CD4-positive, alpha-beta T cell treated with Interleukin-15 for 4 hours (primary cell): ENCODE data around the gene CDK5RAP3.

ENCODE experiments used
- DNase-seq: peaks from one replicate; pipeline ENCODE4 v3.0.0-alpha.2; 2020; ENCODE audit warnings: low spot score

The CDK5RAP3 gene

DNA sequence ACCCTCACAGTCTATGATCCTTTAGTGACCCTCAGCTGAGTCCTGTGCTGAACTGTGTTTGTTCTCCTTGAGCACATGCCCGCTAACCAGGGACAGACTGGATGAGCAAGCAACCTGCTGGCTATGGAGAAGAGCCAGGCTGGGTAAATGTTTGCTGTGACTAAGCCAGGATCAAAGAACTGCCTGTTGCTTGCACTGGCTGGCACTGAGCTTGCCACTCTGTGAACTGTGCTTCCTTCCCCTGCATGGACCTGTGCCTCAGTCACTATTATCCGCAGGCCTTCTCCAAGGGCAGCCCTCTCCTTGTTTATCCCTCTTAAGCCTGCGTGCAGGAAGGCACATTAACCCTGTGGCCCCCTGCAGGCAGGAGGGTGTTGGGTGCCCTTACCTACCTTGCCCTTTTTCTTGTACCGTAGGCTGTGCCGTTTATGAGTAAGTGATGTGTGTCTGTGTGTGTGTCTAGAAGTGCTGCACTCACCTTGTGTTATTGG is 22.2 kb upstream of the CDK5RAP3 start:
- no peak for DNase-seq

- DNase-seq = peak; percentile 80
Measured at GRCh38 chr17:47949197-47949759, 21.6 kb upstream of the CDK5RAP3 start.

DNA sequence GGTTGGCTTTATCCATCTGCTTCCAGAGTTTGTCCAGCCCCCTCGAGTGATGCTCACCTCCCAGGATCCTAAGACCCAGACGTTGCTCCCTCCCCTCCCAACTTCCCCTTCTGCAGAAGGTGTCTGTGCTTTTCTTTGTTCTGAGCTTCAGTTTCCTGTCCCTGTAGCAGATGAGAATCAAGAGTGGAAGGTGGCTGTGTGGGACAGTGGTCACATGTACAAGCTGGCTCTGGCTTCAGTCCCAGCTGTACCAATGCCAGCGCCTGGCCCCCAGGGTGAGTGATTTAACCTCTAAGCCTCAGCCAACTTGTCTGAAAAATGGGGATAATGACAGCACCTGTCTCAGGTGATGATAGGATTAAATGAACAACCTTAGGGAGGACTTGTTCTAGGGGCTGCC is 21.0 kb upstream of the CDK5RAP3 start:
- no peak for DNase-seq

DNA sequence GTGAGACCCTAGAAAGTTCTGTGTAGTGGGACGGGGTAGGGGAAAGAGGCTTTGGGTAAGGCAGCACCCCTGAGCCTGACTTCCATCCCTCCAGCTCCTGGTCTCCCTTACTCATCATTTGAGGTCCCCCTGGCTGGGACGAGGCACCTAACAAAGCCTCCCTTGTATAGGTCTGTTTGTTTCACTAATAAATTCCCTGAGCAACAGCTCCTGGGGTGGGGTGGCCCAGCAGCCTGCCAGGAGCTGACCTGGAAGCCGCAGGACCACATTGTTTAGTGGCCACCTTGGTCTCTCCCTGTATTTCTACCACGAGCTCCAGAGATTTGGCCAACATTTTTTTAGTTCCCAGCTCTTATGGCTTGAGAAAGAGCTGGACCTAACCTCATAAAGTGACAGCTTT is 20.5 kb upstream of the CDK5RAP3 start:
- DNase-seq = no peak

GRCh38 chr17:47952171-47953021 is 18.5 kb upstream of the CDK5RAP3 start:
- DNase-seq = no peak

GRCh38 chr17:47953909-47954308 is 17.0 kb upstream of the CDK5RAP3 start:
- DNase-seq = no peak

GRCh38 chr17:47955497-47956461 is 15.1 kb upstream of the CDK5RAP3 start:
- DNase-seq = no peak

- DNase-seq = no peak
Measured at GRCh38 chr17:47956791-47957590, 13.9 kb upstream of the CDK5RAP3 start.

GRCh38 chr17:47957591-47958490 is 13.1 kb upstream of the CDK5RAP3 start, which contains the start of gene PRR15L:
PRR15L (minus strand) TSS chr17:47957883; CDS start chr17:47953234, 4,649 bp downstream.
- no peak for DNase-seq

DNA sequence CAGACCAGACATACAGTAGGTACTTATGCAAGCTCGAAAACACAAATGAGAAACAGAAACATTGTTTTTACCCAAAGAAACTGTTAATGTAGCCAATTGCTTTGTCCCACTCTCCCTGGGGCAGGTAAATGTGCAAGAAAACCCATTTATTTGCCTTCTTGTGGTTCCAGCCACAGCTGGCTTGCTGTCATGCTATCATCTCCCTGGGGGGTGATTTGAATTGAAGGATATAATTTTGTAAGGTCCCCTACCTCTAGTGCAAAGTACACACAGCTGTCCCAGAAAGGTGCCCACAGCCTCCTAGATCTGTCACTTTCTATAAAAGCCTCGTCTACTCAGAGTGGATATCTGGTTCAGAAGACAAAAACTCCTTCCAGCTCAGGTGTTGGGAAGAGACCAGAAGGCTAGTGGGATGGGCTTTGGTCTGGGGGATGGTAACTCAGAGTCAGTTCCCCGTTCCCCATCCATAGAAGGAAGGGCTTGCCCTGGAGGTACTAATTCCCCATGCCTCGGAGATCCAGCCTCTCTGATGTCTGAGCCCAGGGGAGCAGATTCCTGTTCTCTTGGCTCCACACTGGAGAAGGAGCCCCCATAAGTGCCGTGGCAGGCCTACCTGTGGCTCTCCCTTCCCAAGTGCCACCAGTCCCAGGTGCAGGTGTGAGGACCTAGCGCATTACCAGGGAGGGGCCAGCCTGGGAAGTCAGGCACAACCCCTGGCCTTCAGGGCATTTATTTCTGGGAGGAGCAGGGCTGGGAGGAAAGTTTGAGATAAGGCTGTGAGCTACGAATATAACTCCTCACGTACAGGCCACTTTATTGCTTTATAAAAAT is 10.9 kb upstream of the CDK5RAP3 start:
- DNase-seq = no peak

GRCh38 chr17:47961406-47961805 is 9.5 kb upstream of the CDK5RAP3 start:
- DNase-seq = no peak

DNA sequence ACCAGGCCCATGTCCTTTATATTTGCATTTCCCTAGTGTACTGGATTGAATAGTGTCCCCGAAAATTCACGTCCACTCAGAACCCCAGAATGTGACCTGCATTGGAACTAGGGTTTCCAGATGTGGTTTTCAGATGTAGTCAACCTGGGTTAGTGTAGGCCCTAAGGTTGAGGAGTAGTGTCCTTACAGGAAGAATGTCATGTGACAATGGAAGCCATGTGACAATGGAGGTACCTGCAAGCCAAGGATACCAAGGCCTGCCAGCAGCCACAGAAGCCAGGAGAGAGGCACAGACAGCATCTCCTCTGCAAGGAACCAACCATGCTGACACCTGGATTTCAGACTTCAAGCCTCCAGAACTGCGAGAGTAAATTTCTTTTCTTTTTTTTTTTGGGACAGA is 8.0 kb upstream of the CDK5RAP3 start:
- DNase-seq = no peak

DNA sequence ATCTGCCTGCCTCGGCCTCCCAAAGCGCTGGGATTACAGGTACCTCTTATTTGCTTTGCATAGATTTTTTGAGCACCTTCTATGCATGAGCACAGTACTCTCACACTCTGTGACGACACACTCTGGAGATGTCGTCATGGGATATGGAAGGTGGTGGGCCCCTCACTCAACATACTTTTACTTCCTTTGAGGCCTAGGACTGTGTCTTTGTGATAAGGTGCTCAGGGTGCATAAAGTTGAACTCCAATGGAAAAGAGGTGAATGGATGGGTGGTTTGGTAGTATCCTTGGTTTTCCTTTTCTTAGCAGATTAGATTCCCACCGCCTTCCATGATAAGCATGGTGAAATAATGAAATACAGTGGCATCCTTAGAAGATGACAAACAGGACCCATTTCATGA is 6.1 kb upstream of the CDK5RAP3 start:
- no peak for DNase-seq

DNA sequence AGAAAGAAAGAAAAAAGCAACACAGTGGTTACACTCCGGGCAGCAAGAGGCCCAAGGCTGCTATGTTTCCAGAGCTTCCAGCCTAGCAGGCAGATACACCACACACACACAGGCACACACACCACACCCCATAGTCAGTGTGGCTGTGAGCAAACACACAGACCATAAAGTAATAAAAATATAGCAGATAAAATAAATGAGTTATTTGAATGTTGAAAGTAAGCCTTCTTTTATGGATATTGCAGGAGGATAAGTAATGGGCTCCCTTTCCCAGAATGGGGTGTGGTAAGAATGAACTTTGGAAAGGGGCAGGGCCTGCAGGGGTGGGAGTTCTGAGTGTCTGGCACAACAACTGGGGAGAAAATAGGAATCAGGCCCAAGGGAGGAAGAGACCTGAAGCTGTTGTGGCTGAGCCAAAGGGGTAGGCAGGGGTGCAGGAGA is 4.8 kb upstream of the CDK5RAP3 start:
- no peak for DNase-seq

GRCh38 chr17:47967607-47968252 is 3.2 kb upstream of the CDK5RAP3 start:
- DNase-seq = no peak

DNA sequence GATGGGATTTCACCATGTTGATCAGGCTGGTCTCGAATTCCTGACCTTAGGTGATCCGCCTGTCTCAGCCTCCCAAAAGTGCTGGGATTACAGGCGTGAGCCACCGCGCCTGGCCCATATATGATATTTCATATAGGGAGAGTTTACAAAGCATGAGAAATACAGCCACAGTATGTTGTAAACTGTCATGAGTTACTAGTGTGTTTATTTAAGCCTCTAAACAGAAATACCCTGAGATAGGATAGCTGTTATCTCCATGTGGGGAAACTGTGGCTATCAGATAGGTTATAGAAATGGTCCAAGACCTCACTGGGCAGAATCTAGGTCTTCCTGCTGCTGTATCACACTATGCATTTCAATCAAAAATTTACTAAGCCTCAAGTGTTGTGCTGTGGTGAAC is 2.1 kb upstream of the CDK5RAP3 start:
- no peak for DNase-seq

DNA sequence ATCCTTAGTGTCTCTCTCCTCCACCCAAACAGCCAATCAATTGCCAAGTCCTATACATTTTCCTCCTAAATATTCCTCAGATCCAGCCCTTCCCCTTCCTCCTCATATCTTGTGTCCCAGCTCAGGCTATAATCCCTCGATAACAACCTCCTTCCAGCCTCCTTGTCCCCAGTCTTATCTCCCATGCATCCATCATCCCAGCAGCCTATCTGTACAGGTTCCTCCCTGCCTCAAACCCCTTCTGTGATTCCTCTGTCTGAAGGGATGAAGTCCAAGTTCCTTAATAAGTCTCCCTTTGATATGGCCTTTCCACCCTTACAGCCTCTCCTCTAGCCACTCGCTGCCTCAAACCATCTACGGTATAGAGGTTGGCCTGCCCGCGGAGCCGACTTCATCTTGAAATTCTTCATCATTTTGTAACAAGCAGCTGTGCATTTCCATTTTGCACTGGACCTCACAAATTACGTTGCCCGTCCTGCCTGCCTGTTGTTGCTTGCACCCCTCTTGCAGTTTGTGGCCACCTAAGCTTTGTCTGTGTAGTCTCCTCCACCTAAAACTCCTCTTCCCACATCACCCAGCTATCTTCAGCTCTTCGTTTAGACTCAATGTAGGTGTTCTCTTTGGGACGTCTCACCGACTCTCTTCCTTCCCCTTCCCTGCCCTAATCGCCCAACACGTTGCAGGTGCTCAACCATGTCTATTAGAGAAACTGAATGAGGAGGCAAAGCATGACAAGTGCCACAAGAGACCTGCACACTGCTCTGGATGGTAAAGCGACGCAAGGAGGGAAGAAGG is 786 bp upstream of the CDK5RAP3 start:
- DNase-seq = no peak

DNA sequence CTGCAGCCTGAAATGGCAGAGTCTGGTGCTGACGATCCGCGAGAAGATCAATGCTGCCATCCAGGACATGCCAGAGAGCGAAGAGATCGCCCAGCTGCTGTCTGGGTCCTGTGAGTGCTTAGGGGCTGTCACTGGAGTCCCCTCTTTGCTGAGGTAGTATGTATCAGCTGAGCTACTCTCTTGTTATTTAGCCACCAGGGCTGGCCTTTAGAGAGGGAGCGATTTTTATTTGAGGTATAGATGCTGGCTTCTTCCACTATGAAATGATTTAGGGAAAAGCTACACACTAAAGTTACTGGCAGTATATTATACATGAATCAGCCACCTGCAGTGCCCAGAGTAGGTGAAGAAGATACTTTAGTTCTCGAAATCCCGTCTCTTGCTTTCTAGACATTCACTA is 2.6 kb downstream of the CDK5RAP3 start:
- DNase-seq = no peak
